AG04449 (cell line): ENCODE results near the gene ZCCHC10.

ENCODE experiments used
- CTCF ChIA-PET: fragments of 350-600 bp; formaldehyde crosslinking; extraction: SDS; loops from one replicate; lab custom pipeline; 2021; ENCODE audit warnings: antibody characterized with exemption; lab: Yijun Ruan, JAX
- POLR2A ChIA-PET: fragments of 400-600, 350-600 bp; formaldehyde crosslinking; extraction: SDS; loops from one replicate; lab custom pipeline; 2020; ENCODE audit warnings: antibody characterized with exemption, inconsistent platforms; lab: Yijun Ruan, JAX
- DNase-seq: peaks from one replicate; pipeline ENCODE4 v3.0.0-alpha.2; 2010; ENCODE audit warnings: low read depth, low spot score
- H3K4me3 ChIP-seq: 2 replicates; pipeline ENCODE4 v1.5.1; 2011; ENCODE audit warnings: low read depth, mild to moderate bottlenecking, control low read depth, low read length
- CTCF ChIP-seq: IDR thresholded peaks from one replicate; pipeline ENCODE4 v1.5.1; 2011; ENCODE audit warnings: mild to moderate bottlenecking, moderate library complexity, low read length, control low read depth, inconsistent platforms; ENCODE audit not compliant: insufficient read depth; ENCODE audit errors: missing control alignments

ZCCHC10 gene

GRCh38 chr5:133063965-133064364 is 37.6 kb upstream of the ZCCHC10 start:
- CTCF ChIA-PET: no interaction called here
- no peak overlapping the region for H3K4me3 ChIP-seq
- no peak for TF ChIP-seq CTCF
- POLR2A ChIA-PET: no interaction called here
- no peak for DNase-seq

- POLR2A ChIA-PET: no interaction called here
- TF ChIP-seq CTCF: no peak
- CTCF ChIA-PET: interaction anchor here (1.0 to 1.2 kb wide), 2 partner anchors 10 to 11 kb away, joined by 3 to 4 read pairs; partner anchors contain the start of gene HSPA4
- no peak overlapping the region for H3K4me3 ChIP-seq
- DNase-seq: no peak
Observed at GRCh38 chr5:133062276-133062675, 35.9 kb upstream of the ZCCHC10 start.

GRCh38 chr5:133059621-133060020 is 33.3 kb upstream of the ZCCHC10 start:
- no peak for TF ChIP-seq CTCF
- ChIA-PET CTCF (no interaction called here), POLR2A (no interaction called here)
- DNase-seq: no peak
- no peak overlapping the region for H3K4me3 ChIP-seq

GRCh38 chr5:133056891-133057290 is 30.5 kb upstream of the ZCCHC10 start:
- DNase-seq: no peak
- TF ChIP-seq CTCF: no peak
- POLR2A ChIA-PET: interaction anchor here (0.8 kb wide), 1 partner anchor 22 kb away, joined by 3 read pairs; no protein-coding TSS in a partner anchor
- CTCF ChIA-PET: no interaction called here
- no peak overlapping the region for H3K4me3 ChIP-seq

GRCh38 chr5:133054697-133055471 is 28.5 kb upstream of the ZCCHC10 start:
- POLR2A ChIA-PET: no interaction called here
- CTCF ChIA-PET: no interaction called here
- H3K4me3 ChIP-seq: no peak overlapping the region
- DNase-seq: no peak
- TF ChIP-seq CTCF: no peak

- POLR2A ChIA-PET: no interaction called here
- DNase-seq: no peak
- H3K4me3 ChIP-seq: peak overlapping the region; percentile 97
- CTCF ChIA-PET: no interaction called here
- no peak for TF ChIP-seq CTCF
Observed at GRCh38 chr5:133053448-133053847, 27.1 kb upstream of the ZCCHC10 start.
